GM21360 (cell line): ENCODE data around the gene SLC7A11.
"Not testable (repeated sequence)": the region's sequence is repeated elsewhere in the genome, so short reads cannot be mapped to it uniquely, and the experiment has no call there.

ENCODE experiments used
- ATAC-seq: cut with Tn5 transposase; IDR thresholded peaks from one replicate; pipeline ENCODE4 v1.9.1; 2021; ENCODE audit warnings: mild to moderate bottlenecking, moderate library complexity; ENCODE audit not compliant: unreplicated experiment

Gene SLC7A11

DNA sequence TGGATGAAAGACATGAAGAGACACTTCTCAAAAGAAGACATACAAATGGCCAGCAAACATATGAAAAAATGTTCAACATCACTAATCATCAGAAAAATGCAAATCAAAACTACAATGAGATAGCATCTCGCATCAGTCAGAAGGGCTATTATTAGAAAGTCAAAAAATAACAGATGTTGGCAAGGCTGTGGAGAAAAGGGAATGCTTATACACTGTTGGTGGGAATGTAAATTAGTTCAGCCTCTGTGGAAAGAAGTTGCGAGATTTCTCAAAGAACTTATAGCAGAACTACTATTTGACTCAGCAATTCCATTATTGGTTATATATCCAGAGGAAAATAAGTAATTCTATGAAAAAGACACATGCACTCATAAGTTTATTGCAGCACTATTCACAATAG lies 31.6 kb downstream of the SLC7A11 start:
- not testable (repeated sequence) for ATAC-seq

DNA sequence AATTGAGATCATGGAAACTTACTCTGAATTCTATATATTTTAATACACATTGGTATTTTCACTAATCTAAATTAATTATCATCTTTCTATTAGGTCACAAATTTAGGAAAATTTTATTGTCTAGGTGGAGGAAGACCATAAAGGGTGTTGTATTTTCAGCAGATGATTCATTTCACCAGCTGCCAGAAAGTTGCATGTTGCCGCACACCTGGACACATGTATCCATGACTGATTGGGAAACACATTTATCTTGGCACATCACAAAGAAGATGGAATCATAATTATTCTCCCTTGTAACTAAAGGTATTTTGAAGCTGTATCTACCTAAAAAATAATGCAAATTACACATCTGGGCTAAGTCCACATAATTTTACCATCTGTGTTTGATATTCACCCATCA lies 33.1 kb downstream of the SLC7A11 start:
- no peak for ATAC-seq

DNA sequence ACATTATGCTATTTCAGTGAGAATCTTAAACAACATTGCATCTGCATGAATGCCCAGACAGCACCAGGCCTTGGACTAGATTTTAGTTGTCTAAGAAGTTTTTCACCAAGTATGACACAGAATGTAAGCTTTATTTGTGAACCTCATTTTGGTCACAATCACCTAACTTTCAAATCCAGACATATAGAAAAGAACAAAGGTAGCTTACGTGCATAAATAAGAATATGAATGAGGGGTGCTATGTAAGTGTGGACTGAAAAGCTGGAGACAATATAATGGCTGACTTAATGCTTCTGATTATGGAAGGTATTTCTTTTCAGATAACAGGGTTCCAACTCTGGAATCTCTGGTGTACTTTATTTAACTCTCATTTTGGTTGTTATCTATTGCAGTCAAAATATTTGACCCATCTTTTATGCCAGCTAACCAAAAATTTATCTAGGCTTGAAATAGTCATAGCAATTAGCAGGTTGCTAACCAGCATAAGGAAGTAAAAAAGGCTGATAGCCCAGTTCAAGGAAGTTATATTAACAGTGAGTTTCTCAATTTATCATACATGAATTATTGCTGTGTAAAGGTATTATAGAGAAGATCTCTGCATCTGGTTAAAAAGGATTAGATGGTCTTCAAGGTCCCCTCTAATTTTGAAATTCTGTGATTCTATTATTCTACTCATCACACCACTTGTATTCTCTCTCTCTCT lies 36.5 kb downstream of the SLC7A11 start:
- no peak for ATAC-seq

DNA sequence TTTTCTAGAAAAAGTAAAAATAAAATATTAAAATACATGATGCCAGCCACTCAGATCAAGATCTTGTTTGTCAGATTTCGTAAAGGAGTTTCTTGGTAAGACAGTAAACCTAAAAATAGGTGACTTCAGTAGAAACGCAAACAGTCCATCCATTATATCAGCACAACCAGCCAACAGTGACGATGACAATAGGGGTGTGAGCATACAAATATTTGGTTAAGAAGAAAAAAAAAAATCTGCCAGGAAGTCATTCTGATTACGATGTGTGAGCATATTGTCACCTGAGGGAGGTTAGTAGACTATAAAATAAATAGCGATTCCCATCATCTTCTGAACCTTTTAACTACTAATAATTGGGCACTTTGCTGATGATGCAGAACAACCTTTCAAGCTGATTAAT lies 37.6 kb downstream of the SLC7A11 start:
- no peak for ATAC-seq

DNA sequence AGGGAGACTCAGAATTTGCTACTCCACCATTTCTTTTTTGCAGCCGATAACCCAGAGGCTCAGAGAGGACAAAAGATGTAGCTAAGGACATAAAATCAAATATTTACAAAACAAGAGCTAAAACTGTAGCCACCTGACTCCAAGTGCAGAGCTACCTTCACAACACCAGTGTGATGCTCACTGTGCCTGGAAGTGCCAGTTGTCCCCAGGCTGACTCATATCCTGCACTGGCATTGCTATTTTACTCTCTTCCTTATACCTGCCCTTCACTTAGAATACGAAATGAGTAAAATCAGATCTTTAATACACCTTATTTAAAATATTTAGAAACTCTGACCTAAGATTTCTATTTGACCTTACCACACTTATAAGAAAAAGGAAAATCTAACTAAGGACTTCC lies 39.5 kb downstream of the SLC7A11 start:
- no peak for ATAC-seq

GRCh38 chr4:138200236-138200590 lies 41.9 kb downstream of the SLC7A11 start:
- peak; percentile 41 for ATAC-seq

- peak; percentile 59 for ATAC-seq
Observed at GRCh38 chr4:138199568-138200235, 42.4 kb downstream of the SLC7A11 start.

DNA sequence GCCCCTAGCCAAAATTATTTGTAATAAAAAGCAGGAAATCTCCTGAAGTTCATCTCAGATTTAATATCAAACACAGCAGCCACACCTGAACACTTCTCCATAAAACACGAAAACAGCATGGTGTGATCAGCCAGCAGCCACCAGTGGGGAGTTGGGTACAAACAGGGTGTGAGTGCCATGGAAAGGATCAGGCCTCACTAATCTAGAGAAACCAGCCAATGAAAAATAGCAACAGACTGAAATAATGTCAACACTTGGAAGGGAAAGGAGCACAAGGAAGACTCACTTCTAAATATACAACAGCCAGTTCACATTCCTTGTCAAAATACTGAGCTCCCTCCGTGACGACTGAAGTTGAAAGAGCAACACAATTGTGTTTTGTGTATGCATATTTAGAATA lies 46.0 kb downstream of the SLC7A11 start:
- no peak for ATAC-seq

- ATAC-seq, result no peak
Observed at GRCh38 chr4:138193963-138194362, 48.2 kb downstream of the SLC7A11 start.

- no peak for ATAC-seq
Observed at GRCh38 chr4:138192113-138192512, 50.0 kb downstream of the SLC7A11 start.

DNA sequence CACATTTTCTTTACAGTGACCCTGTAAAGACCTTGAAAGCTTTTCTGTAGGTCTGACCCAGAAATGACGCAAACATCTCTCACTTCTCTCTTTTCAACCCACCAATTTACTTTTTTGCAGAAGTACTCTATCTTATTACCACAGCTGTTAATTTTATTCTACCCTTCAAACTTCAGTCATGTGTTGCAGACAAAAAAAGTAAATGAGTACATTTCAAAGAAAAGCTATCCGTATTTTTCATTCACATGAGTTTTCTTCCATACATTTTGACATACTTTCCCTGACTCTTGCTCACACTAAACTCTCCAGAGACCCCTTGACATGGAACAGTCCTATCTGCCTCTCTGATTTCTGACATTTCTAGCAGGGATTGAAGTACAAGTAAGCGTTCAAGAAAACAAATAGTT lies 51.7 kb downstream of the SLC7A11 start:
- peak; percentile 98 for ATAC-seq

- no peak for ATAC-seq
Observed at GRCh38 chr4:138189206-138189605, 52.9 kb downstream of the SLC7A11 start.

DNA sequence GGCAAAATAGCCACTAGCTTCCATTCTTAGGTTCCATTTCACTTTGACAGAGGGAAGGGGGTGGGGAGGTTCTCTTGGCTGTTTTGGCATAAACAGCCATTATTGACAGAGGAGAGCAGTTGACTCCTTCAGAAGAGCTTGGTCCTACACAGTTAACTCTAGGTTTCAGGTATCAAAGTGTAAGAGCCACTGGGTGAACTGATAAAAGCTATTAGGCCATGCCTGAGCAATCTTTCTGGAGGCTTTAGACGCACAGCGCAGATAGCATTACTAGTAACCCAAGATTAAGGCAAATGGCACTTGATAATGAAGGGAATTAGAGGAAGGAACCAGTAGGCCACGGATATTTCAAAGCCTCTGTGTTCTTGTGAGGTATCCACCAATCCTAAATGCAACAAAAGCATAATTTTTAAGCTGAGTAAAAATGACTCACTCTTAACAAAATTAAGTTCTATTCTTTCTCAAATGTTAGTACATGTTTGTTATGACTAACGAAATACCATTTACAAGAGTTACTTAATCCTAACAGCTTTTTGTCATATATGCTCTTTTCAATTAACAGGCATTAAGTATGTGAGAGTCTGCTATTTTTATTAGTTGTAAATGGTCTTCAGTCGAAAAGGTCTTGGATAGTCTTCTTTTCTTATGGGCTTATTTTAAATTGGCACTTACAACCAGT lies 53.6 kb downstream of the SLC7A11 start:
- ATAC-seq, result no peak

DNA sequence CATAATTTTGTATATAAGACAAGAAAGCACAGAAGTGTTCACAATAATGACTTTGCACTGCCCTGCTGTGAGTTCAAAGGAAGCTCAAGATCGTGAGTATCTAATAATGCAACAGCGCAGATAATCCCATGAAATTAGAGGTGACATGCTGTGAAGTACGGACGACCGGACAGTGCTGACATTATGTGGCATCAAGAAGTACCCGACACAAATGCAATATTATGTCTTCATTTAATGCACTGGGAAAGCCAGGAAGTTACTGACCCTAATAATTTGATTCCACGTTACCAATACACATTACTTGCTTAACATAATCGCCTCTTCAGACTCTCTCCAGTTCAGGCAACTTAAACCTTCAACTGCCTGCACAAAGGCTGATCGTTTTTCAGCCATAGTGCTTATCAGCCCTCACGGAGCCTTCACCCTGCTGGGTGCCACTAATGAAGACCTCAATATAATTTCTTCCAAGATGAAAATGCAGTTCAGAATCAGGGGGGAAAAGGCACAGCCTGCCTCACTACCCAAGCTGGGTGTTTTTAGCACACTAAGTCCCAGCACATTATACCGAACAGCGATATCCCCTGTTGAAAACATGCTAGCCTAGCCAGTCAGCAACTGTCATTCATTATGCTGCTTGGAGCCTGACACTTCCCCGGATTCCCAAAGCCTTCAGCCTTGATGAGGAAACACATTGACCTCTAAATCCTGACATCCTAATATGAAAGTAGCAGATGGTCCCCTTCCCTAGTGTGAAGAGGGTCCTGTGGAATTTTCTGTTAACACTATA lies 56.1 kb downstream of the SLC7A11 start:
- no peak for ATAC-seq

GRCh38 chr4:138184886-138185285 lies 57.3 kb downstream of the SLC7A11 start:
- no peak for ATAC-seq

DNA sequence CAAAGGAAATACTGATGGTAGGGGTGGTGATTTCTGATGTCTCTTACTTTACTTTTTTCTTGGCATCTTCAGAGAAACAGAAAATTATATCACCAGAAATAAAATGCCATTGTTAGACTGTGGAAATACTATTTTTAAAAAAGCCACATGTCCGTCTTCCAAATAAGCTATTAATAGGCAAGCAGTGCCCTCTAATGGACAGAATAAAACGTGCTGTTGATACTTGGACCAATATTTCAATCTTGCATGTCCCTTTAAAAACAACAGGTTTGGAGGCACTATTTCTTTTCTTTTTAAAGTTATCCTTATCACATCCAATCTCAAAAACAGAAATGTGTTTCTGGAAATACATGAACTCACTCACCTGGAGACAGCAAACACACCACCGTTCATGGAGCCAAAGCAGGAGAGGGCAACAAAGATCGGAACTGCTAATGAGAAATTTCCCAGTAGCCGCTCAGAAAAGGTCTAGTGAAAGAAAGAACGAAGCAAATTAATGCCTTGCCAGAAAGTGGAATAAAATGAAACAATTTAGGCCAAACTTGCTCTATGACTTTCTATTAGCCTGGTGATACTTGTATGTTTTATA lies 59.2 kb downstream of the SLC7A11 start:
- peak; percentile 58 for ATAC-seq

DNA sequence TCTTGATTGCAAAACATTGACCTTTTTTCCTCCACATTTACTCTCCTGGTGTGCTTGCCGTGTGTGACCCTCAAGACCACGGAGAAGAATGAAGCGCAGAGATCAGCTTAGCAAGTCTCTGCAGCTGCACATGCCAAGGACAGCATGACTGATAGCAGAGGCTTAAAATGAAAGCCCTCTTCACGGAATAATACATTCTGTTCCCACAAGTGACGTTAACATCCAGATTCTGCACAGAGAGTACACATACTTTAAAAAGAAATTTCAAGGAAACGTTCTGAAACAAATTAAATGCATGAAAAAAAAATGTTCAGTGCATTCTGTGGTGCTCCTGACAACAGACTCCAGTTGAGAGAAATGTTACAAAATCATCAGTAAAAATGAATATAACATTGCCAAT lies 60.9 kb downstream of the SLC7A11 start:
- no peak for ATAC-seq

DNA sequence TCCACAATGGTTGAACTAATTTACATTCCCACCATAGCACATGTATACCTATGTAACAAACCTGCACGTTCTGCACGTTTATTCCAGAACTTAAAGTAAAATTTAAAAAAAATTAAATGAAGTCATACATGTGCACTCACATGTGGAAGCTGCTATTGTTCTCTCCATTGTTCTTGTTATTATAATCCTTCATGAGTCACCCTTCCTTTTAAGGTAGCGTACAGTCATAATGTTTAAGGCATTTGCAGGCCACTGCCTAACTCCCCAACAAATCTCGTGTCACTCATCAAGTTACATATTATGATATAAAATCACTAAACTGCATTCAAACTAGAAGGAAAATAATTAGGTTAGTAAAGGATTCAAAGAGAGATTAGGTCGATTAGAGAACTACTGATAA lies 63.6 kb downstream of the SLC7A11 start:
- no peak for ATAC-seq

DNA sequence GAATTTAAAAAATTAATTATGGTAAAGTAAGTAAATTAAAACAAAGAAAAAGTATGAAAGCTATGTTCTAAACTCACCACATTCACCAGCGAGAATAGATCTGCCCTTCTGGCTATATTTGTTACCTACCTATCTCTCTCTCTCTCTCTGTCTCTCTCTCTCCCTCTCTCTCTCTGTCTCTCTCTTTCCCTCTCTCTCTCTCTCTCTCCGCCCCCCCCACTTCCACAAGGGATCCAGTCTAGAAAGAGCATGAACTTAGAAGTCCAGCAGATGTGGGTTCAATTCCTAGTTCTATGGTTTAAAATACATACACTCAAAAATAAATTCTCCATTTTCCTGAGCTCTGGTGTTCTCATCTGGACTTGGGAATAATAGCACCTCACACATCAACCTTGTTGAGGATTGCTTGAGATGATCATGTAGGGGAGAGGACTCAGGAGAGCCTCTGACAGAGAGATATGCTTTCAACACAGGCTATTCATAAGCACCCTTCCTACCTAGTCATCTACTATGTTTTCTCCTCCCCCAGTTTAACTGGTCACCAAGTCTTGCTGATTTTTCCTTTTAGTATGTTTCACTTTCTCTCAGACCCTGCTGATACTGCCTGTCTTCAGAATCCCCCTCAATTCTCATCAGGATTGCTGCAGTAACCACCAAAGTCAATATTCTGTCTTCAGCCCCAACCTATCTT lies 64.7 kb downstream of the SLC7A11 start:
- no peak for ATAC-seq

GRCh38 chr4:138174981-138175794 lies 67.0 kb downstream of the SLC7A11 start:
- no peak for ATAC-seq
